ENCODE data around the gene MARCO. TPM values are rescaled to one million over a fixed set of nuclear protein-coding genes. Genes with fewer than 3 reads are reported as not detected.

MARCO gene
- total and polyA plus RNA-seq, 2 of the 8 experiments (the other 6 are each of a cell fraction or from before 2014, with no cell fraction given), result not detected

- no peak for TF ChIP-seq CHD7 (IDR thresholded peaks at IDR 0.05; ENCODE audit: insufficient replicate concordance, low read length)
- TF ChIP-seq BCL11A (IDR thresholded peaks at IDR 0.05; ENCODE audit: low read depth in 2 of 2, low read length in 2 of 2), result no peak
- TF ChIP-seq POU5F1 (IDR thresholded peaks at IDR 0.05; ENCODE audit: low read depth, low read length), result no peak
- TF ChIP-seq KDM5A (IDR thresholded peaks at IDR 0.05; ENCODE audit: low read length), result no peak
- TF ChIP-seq EZH2 (IDR thresholded peaks at IDR 0.05; ENCODE audit: low read depth, low read length, severe bottlenecking), result no peak
- TF ChIP-seq SRF (IDR thresholded peaks at IDR 0.05; ENCODE audit: low read depth, low read length), result no peak
Measured at GRCh38 chr2:118943286-118943685, 1.3 kb downstream of the MARCO start (continued).

Measured in H1 (cell line).